AG20443 (cell line): Measurements from ENCODE around the gene ANO2.

Experiments
- DNase-seq: peaks from one replicate; pipeline ENCODE4 v3.0.0; 2012; ENCODE audit warnings: low spot score, mixed read lengths

ANO2 gene

GRCh38 chr12:5945071-5946008 is at the start of gene ANO2:
Gene ANO2 (minus strand): TSS chr12:5945259. CDS start chr12:5945217, 42 bp downstream.
- DNase-seq, result peak; percentile 71

- no peak for DNase-seq
Measured at GRCh38 chr12:5989621-5990020, 44.6 kb upstream of the ANO2 start.

GRCh38 chr12:5988659-5989116 is 43.6 kb upstream of the ANO2 start:
- peak; percentile 94 for DNase-seq

GRCh38 chr12:5988088-5988487 is 43.0 kb upstream of the ANO2 start:
- no peak for DNase-seq

GRCh38 chr12:5987573-5987972 is 42.5 kb upstream of the ANO2 start:
- DNase-seq, result no peak

- DNase-seq, result no peak
Measured at GRCh38 chr12:5985471-5985870, 40.4 kb upstream of the ANO2 start.

- no peak for DNase-seq
Measured at GRCh38 chr12:5984873-5985272, 39.8 kb upstream of the ANO2 start.

GRCh38 chr12:5982106-5982505 is 37.0 kb upstream of the ANO2 start:
- DNase-seq, result no peak

GRCh38 chr12:5977556-5977955 is 32.5 kb upstream of the ANO2 start:
- DNase-seq, result no peak

GRCh38 chr12:5976711-5977110 is 31.7 kb upstream of the ANO2 start:
- DNase-seq, result no peak

GRCh38 chr12:5976196-5976595 is 31.1 kb upstream of the ANO2 start:
- no peak for DNase-seq

- DNase-seq, result no peak
Measured at GRCh38 chr12:5973461-5974115, 28.5 kb upstream of the ANO2 start.

- DNase-seq, result no peak
Measured at GRCh38 chr12:5972387-5972786, 27.3 kb upstream of the ANO2 start.

- DNase-seq, result no peak
Measured at GRCh38 chr12:5971194-5971850, 26.3 kb upstream of the ANO2 start.

- DNase-seq, result peak; percentile 29
Measured at GRCh38 chr12:5969974-5970690, 25.1 kb upstream of the ANO2 start.

GRCh38 chr12:5969156-5969973 is 24.3 kb upstream of the ANO2 start:
- no peak for DNase-seq

- DNase-seq, result no peak
Measured at GRCh38 chr12:5967645-5968415, 22.8 kb upstream of the ANO2 start.

- DNase-seq, result no peak
Measured at GRCh38 chr12:5966486-5967095, 21.5 kb upstream of the ANO2 start.

GRCh38 chr12:5965950-5966383 is 20.9 kb upstream of the ANO2 start:
- peak; percentile 86 for DNase-seq
